Psoas muscle (tissue), 8 donors: Measurements from ENCODE around the gene OR4K5. TPM values are rescaled to one million over a fixed set of nuclear protein-coding genes. Genes with fewer than 3 reads are reported as not detected.
"Not testable (repeated sequence)": the region's sequence is repeated elsewhere in the genome, so short reads cannot be mapped to it uniquely, and the experiment has no call there.

Experiments used
- ATAC-seq, 4 donors: fragments of 200-7000 bp; cut with Tn5 transposase; one replicate each; pipeline ENCODE4 v1.9.1; 2020; ENCODE audit warnings: moderate library complexity in 3 of 4, mild to moderate bottlenecking in 2 of 4
- DNase-seq, 2 donors: peaks; one replicate each; pipeline ENCODE4 v3.0.0-alpha.2; 2020
- H3K27ac ChIP-seq: fragments of 200-600 bp; one replicate; pipeline ENCODE4 v1.8.0; 2022
- H3K27me3 ChIP-seq, 3 donors: fragments of 200-600 bp in 1 of 3; one replicate each; pipeline versions ENCODE4 v1.6.1 to v1.8.0; 2013 to 2022; ENCODE audit warnings: low read length in 2 of 3, mild to moderate bottlenecking in 2 of 3, moderate library complexity in 1 of 3; ENCODE audit not compliant: insufficient read depth in 3 of 3
- H3K36me3 ChIP-seq, 2 donors: fragments of 200-600 bp in 1 of 2; one replicate each; pipeline versions ENCODE4 v1.6.1 to v1.8.0; 2013 to 2022; ENCODE audit warnings: low read depth in 1 of 2, mild to moderate bottlenecking in 1 of 2, moderate library complexity in 1 of 2; ENCODE audit not compliant: insufficient read depth in 1 of 2
- H3K4me1 ChIP-seq: fragments of 200-600 bp; one replicate; pipeline ENCODE4 v1.8.0; 2022
- H3K4me3 ChIP-seq: fragments of 200-600 bp; one replicate; pipeline ENCODE4 v1.8.0; 2022; ENCODE audit warnings: mild to moderate bottlenecking
- H3K9me3 ChIP-seq: fragments of 200-600 bp; one replicate; pipeline ENCODE4 v1.8.0; 2022
- WGBS, 3 donors: extraction: QIAGEN DNeasy Blood & Tissue Kit; methylation state at CpG; one replicate each; pipeline versions ENCODE4 v1.1.6 to v1.1.7; 2013; 5-methylcytosine and 5-hydroxymethylcytosine counted together
- intact Hi-C, 2 donors: fragments of 100-400 bp; cut with DNase I; formaldehyde crosslinking; loops; one replicate each; pipeline versions ENCODE4 v1.11.0 to v1.14.2; 2022
- polyA plus RNA-seq, 3 donors: library from polyadenylated mRNA; stranded (reverse); fragments of 200-250 nt; gene quantifications; one replicate each; pipeline ENCODE4 v1.2.3, GENCODE V29; 2013
- total RNA-seq, 4 donors: library from RNA; stranded (reverse); fragmentation: NEBNext Ultra II Directional in 2 of 4; extraction: Animal tissue kit (Norgen Biotek cat#: 25700) in 2 of 4; gene quantifications; one replicate each; pipeline versions ENCODE4 v1.2.1 to v1.2.4, GENCODE V29; 2021 to 2023
- TF ChIP-seq, protein P1 (sequence below): fragments of 200-600 bp; IDR thresholded peaks from one replicate; pipeline ENCODE4 v1.8.0; 2022; ENCODE audit warnings: antibody characterized with exemption
- donor health status: healthy with polysubstance abuse.
- donor health status: DM: no; HTN: no; CAD: no; lungs with moderate emphysema.
- donor health status: Bipolar disorder and iron deficiency.
- donor health status: healthy.
- donor health status: DM: yes; HTN: yes; CAD: no.
- donor health status: DM: no; HTN: no; CAD: no.
- donor health status: DM: no; HTN: no; CAD: no.
- donor health status: DM: yes; HTN: yes; CAD: no.

OR4K5 gene
- total and polyA plus RNA-seq, 7 donors: not detected

GRCh38 chr14:19947413-19948090, 27.1 kb downstream of the OR4K5 start:
- DNase-seq: no peak
- Histone ChIP-seq H3K27me3 (no peaks in the 10 kb centered on the region), H3K4me3 (no peak overlapping the region), H3K27ac (no peak overlapping the region), H3K4me1 (no peaks in the 10 kb centered on the region), H3K36me3 (no peaks in the 10 kb centered on the region), H3K9me3 (no peaks in the 10 kb centered on the region)
- TF ChIP-seq, protein P1, sequence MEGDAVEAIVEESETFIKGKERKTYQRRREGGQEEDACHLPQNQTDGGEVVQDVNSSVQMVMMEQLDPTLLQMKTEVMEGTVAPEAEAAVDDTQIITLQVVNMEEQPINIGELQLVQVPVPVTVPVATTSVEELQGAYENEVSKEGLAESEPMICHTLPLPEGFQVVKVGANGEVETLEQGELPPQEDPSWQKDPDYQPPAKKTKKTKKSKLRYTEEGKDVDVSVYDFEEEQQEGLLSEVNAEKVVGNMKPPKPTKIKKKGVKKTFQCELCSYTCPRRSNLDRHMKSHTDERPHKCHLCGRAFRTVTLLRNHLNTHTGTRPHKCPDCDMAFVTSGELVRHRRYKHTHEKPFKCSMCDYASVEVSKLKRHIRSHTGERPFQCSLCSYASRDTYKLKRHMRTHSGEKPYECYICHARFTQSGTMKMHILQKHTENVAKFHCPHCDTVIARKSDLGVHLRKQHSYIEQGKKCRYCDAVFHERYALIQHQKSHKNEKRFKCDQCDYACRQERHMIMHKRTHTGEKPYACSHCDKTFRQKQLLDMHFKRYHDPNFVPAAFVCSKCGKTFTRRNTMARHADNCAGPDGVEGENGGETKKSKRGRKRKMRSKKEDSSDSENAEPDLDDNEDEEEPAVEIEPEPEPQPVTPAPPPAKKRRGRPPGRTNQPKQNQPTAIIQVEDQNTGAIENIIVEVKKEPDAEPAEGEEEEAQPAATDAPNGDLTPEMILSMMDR: no peak
- ATAC-seq: no peak
- intact Hi-C loops: no loop called here
- WGBS, 3 donors: 74 to 78% (median 76%) methylated on average over 3 of the region's 3 CpGs

DNA sequence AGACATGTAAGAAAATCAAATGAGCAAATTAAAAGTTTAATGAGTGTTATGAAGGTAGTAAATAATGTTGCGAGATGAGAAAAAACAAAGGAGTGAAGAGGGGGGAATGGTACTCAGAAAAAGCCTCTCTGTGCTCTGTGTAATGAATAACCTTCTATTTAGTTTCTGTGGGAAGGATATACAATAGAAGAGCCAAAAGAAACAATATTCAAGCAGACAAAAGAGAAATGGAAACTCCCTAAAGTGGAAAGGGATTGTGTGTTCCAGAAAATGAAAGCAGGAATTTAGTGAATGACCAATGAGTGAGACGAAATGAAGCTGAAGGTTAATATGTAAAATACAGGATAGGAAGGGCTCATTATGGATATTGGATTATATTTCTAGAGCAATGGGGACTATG, 28.8 kb downstream of the OR4K5 start:
- DNase-seq (no peak), ATAC-seq (no peak)
- Histone ChIP-seq H3K36me3 (no peaks in the 10 kb centered on the region), H3K9me3 (no peaks in the 10 kb centered on the region), H3K27me3 (no peaks in the 10 kb centered on the region), H3K4me3 (no peak overlapping the region), H3K4me1 (no peaks in the 10 kb centered on the region), H3K27ac (no peak overlapping the region)
- TF ChIP-seq, protein P1: no peak
- 60 to 66% (median 63%) methylated on average over 2 of the region's 2 CpGs for WGBS, 3 donors
- intact Hi-C loops: no loop called here

DNA sequence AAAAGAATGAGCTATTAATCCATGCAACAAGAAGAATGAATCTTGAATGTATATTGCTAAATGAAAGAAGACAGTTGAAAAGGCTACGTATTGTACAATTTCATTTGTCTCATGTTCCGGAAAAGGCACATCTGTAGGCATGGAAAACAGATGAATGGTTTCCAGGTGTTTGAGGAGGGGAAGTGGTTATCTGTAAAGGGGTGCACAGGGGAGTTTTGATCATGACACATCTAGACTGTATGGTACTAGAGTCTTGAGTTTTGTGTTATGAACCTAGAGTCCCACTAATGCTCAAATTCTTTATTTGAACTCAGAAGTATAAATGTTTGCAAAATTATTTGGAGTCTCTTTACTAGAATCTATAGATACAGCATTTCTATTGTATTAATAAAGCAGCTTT, 49.3 kb downstream of the OR4K5 start:
- H3K27ac ChIP-seq, H3K4me3 ChIP-seq, H3K4me1 ChIP-seq, intact Hi-C loops, H3K27me3 ChIP-seq, DNase-seq, ATAC-seq, H3K36me3 ChIP-seq, H3K9me3 ChIP-seq: not testable (repeated sequence)
- WGBS, 3 donors: 53 to 70% (median 66%) methylated on average over 2 of the region's 2 CpGs

Other genes starting within 250 kb of the OR4K5 start
- not detected for gene OR11H2, start 206.7 kb upstream of the OR4K5 start, total RNA-seq
- not detected for gene OR11H2, start 206.7 kb upstream of the OR4K5 start, polyA plus RNA-seq
- gene OR4Q3, start 177.0 kb upstream of the OR4K5 start, total RNA-seq: not detected
- not detected for gene OR4Q3, start 177.0 kb upstream of the OR4K5 start, polyA plus RNA-seq
- gene OR4M1, start 147.1 kb upstream of the OR4K5 start, total RNA-seq: not detected
- not detected for gene OR4M1, start 147.1 kb upstream of the OR4K5 start, polyA plus RNA-seq
- gene OR4N2, start 116.8 kb upstream of the OR4K5 start, total RNA-seq: not detected
- not detected for gene OR4N2, start 116.8 kb upstream of the OR4K5 start, polyA plus RNA-seq
- not detected for gene OR4K2, start 45.5 kb upstream of the OR4K5 start, total RNA-seq
- not detected for gene OR4K2, start 45.5 kb upstream of the OR4K5 start, polyA plus RNA-seq
- gene OR4K1, start 10.3 kb downstream of the OR4K5 start, total RNA-seq: not detected
- gene OR4K1, start 10.3 kb downstream of the OR4K5 start, polyA plus RNA-seq: not detected
- not detected for gene OR4K15, start 55.0 kb downstream of the OR4K5 start, total RNA-seq
- gene OR4K15, start 55.0 kb downstream of the OR4K5 start, polyA plus RNA-seq: not detected
- not detected for gene OR4Q2, start 81.6 kb downstream of the OR4K5 start, total RNA-seq
- gene OR4Q2, start 81.6 kb downstream of the OR4K5 start, polyA plus RNA-seq: not detected
- not detected for gene OR4K14, start 98.7 kb downstream of the OR4K5 start, total RNA-seq
- not detected for gene OR4K14, start 98.7 kb downstream of the OR4K5 start, polyA plus RNA-seq
- gene OR4K13, start 115.4 kb downstream of the OR4K5 start, total RNA-seq: not detected
- not detected for gene OR4K13, start 115.4 kb downstream of the OR4K5 start, polyA plus RNA-seq
- not detected for gene OR4L1, start 139.4 kb downstream of the OR4K5 start, total RNA-seq
- gene OR4L1, start 139.4 kb downstream of the OR4K5 start, polyA plus RNA-seq: not detected
- gene OR4K17, start 190.1 kb downstream of the OR4K5 start, total RNA-seq: not detected
- not detected for gene OR4K17, start 190.1 kb downstream of the OR4K5 start, polyA plus RNA-seq
- not detected for gene OR4N5, start 218.2 kb downstream of the OR4K5 start, total RNA-seq
- gene OR4N5, start 218.2 kb downstream of the OR4K5 start, polyA plus RNA-seq: not detected